HepG2 (cell line): ENCODE data around the gene LDLRAD4. TPM values are rescaled to one million over a fixed set of nuclear protein-coding genes. Genes with fewer than 3 reads are reported as not detected.
A peak's percentile ranks its signal among the peaks of the same experiment; 100 is the strongest.

ENCODE experiments used
- ATAC-seq: fragments of 200-7000 bp; cut with Tn5 transposase; 3 replicates; pipeline ENCODE4 v1.9.1; 2020; ENCODE audit warnings: mild to moderate bottlenecking, moderate library complexity
- BruUV-seq: library from RNA; stranded (reverse); fragments of 400-500 nt; replicated peaks from 2 replicates; lab custom pipeline; 2021; lab: Mats Ljungman, UMichigan
- CTCF ChIA-PET: fragments of 300-600 bp; formaldehyde crosslinking; extraction: SDS; loops from one replicate; lab custom pipeline; 2021; ENCODE audit warnings: low total read pairs, inconsistent platforms, low intra/inter-chr PET ratio; lab: Yijun Ruan, JAX
- POLR2A ChIA-PET: fragments of 350-600 bp; sonication (Branson Sonifier 250); formaldehyde crosslinking; loops from one replicate; lab custom pipeline; 2020; ENCODE audit warnings: antibody characterized with exemption, inconsistent platforms; lab: Yijun Ruan, JAX
- DNase-seq: peaks from one replicate; pipeline ENCODE4 v3.0.0-alpha.2; 2015; ENCODE audit warnings: low spot score
- FAIRE-seq: peaks from 3 replicates; lab custom pipeline; 2011; peaks lifted over from hg19 to GRCh38; lab: Jason Lieb, UNC
- H2AFZ ChIP-seq: one replicate; pipeline ENCODE4 v1.6.1; 2011; ENCODE audit warnings: low read length, inconsistent platforms
- H3K27ac ChIP-seq: fragments of 300-600 bp; 3 replicates; pipeline ENCODE4 v1.8.0; 2011; ENCODE audit warnings: mixed run types, mild to moderate bottlenecking, mixed read lengths, low read length, inconsistent platforms; ENCODE audit not compliant: insufficient read depth; ENCODE audit errors: extremely low read length
- H3K27me3 ChIP-seq, 2 experiments: fragments of 200-600 bp in 1 of 2; 2 replicates in 1 of 2; 3 replicates in 1 of 2; pipeline versions ENCODE4 v1.6.0 to v1.8.0; 2011; ENCODE audit warnings: low read length in 2 of 2, mild to moderate bottlenecking in 2 of 2, moderate library complexity in 2 of 2, inconsistent platforms in 1 of 2; ENCODE audit not compliant: insufficient read depth in 2 of 2, control insufficient read depth in 1 of 2
- H3K36me3 ChIP-seq, 2 experiments: fragments of 200-600 bp in 1 of 2; replicated peaks in 1 of 2; 2 replicates in 1 of 2; 3 replicates in 1 of 2; pipeline versions ENCODE4 v1.5.1 to v1.8.0; 2011; ENCODE audit warnings: low read length in 2 of 2, inconsistent platforms in 1 of 2; ENCODE audit not compliant: insufficient read depth in 2 of 2, control insufficient read depth in 1 of 2
- H3K4me1 ChIP-seq: 2 replicates; pipeline ENCODE4 v1.5.1; 2012; ENCODE audit warnings: low read length, inconsistent platforms; ENCODE audit not compliant: insufficient read depth
- H3K4me2 ChIP-seq: 2 replicates; pipeline ENCODE4 v1.6.0; 2011; ENCODE audit warnings: low read depth, low read length, inconsistent platforms
- H3K4me3 ChIP-seq, 3 experiments: fragments of 200-600 bp in 1 of 3; sonication (generic), shearing (Covaris generic) in 1 of 3; replicated peaks in 1 of 3; 2 replicates each; pipeline ENCODE4 v1.5.1; 2011 to 2016; ENCODE audit warnings: low read length in 3 of 3, inconsistent platforms in 2 of 3, low read depth in 2 of 3, mild to moderate bottlenecking in 2 of 3, control low read depth in 1 of 3, mixed read lengths in 1 of 3; ENCODE audit not compliant: insufficient read depth in 1 of 3
- H3K79me2 ChIP-seq: one replicate; pipeline ENCODE4 v1.6.1; 2011; ENCODE audit warnings: low read length, inconsistent platforms; ENCODE audit not compliant: insufficient read depth
- H3K9ac ChIP-seq: 2 replicates; pipeline ENCODE4 v1.6.0; 2011; ENCODE audit warnings: mild to moderate bottlenecking, low read depth, low read length, inconsistent platforms; ENCODE audit not compliant: insufficient read depth
- H3K9me3 ChIP-seq: 2 replicates; pipeline ENCODE4 v1.5.1; 2012; ENCODE audit warnings: mild to moderate bottlenecking, low read length
- H4K20me1 ChIP-seq: 2 replicates; pipeline ENCODE4 v1.6.0; 2011; ENCODE audit warnings: inconsistent platforms, mild to moderate bottlenecking, low read length, moderate library complexity; ENCODE audit not compliant: insufficient read depth
- NFKB2 ChIP-seq: sonication (generic); formaldehyde crosslinking; IDR thresholded peaks from 2 replicates; pipeline ENCODE4 v1.4.0; 2020; ENCODE audit warnings: missing genetic modification reagents, borderline replicate concordance
- RBM22 ChIP-seq: fragments of 200-400 bp; formaldehyde crosslinking; optimal IDR thresholded peaks from 2 replicates; pipeline ENCODE3; 2017; ENCODE audit warnings: mild to moderate bottlenecking, low read length, moderate library complexity
- SALL2 ChIP-seq: sonication (generic); formaldehyde crosslinking; IDR thresholded peaks from 2 replicates; pipeline ENCODE4 v1.8.1; 2023; ENCODE audit warnings: mild to moderate bottlenecking, missing genetic modification reagents, inconsistent platforms
- TRIM24 ChIP-seq: sonication (generic); formaldehyde crosslinking; IDR thresholded peaks from 2 replicates; pipeline ENCODE4 v1.8.0; 2022; ENCODE audit warnings: mild to moderate bottlenecking, missing genetic modification reagents
- WGBS: methylation state at CpG from one replicate; pipeline ENCODE4 v1.1.6; 2017; ENCODE audit warnings: low lambda C conversion rate; 5-methylcytosine and 5-hydroxymethylcytosine counted together
- in situ Hi-C: cut with HindIII; loops from 2 replicates; pipeline ENCODE4 v1.10.0; 2017; ENCODE audit warnings: low pct_unique_long_range_greater_than_20kb; ENCODE audit not compliant: extremely low pct_ligation_motif_present
- intact Hi-C: fragments of 100-400 bp; cut with micrococcal nuclease; formaldehyde crosslinking; loops from one replicate; pipeline ENCODE4 v1.10.0; 2022; ENCODE audit not compliant: unreplicated experiment
- polyA plus RNA-seq, 8 experiments: library from polyadenylated mRNA; depleted of rRNA in 3 of 8; stranded (reverse) in 7 of 8; unstranded in 1 of 8; fragments of >200 nt; fragmentation: Illumina TruSeq in 4 of 8; extraction: Trizol in 4 of 8; gene quantifications; 2 replicates each; pipeline versions ENCODE4 v1.2.1 to v1.2.3, GENCODE V29; 2011 to 2016; ENCODE audit warnings: low read depth in 4 of 8, missing spikeins in 1 of 8, mixed read lengths in 1 of 8; ENCODE audit not compliant: insufficient read depth in 1 of 8
- total RNA-seq, 5 experiments: library from RNA; depleted of rRNA; stranded (reverse); fragments of >200 nt; fragmentation: Illumina TruSeq; extraction: Trizol; gene quantifications; 2 replicates each; pipeline ENCODE4 v1.2.3, GENCODE V29; 2016; ENCODE audit warnings: low read depth in 1 of 5

LDLRAD4 gene
- total and polyA plus RNA-seq, 2 of the 13 experiments (the other 11 are each of a cell fraction or from before 2014, with no cell fraction given) = 13.6 to 20.9 TPM

DNA sequence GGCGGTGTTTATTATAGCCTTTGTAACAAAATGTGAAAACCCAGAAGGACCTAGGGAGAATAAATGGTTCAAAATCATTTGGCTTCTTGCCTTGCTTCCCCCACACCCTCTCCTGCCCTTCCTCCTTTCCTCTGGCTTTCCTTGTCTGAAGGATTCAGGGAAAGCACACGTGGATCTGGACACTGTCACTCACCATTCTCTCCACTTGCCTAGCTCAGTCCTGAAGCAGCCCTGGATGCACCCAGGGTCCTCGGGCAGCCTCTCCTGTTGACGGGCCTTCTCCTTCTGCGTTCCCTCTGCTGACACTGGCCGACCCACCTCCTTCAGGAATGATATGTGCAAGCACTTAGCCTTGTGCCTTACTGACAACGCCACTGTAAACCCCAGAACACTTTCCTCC is 439.4 kb downstream of the LDLRAD4 start:
- intact Hi-C loops = no loop called here
- peak; percentile 50 for ATAC-seq
- in situ Hi-C loops = loop anchor here (25.0 kb wide), 1 partner anchor 104 kb away; no protein-coding TSS in a partner anchor
- H3K79me2 ChIP-seq = no peaks in the 10 kb centered on the region
- H3K4me3 ChIP-seq = no peak overlapping the region
- no peaks in the 10 kb centered on the region for H3K4me1 ChIP-seq
- TF ChIP-seq RBM22 (peak; percentile 75), SALL2 (CRISPR knock-in tag) (no peak)
- H3K9me3 ChIP-seq = no peaks in the 10 kb centered on the region
- no peaks in the 10 kb centered on the region for H4K20me1 ChIP-seq
- H3K9ac ChIP-seq = no peak overlapping the region
- no peak for DNase-seq
- 63% methylated on average over 7 of the region's 7 CpGs for WGBS
- no TSS peak for BruUV-seq
- no peak overlapping the region for H3K4me2 ChIP-seq
- no peaks in the 10 kb centered on the region for H3K27me3 ChIP-seq
- ChIA-PET CTCF (no interaction called here), POLR2A (no interaction called here)
- no peaks in the 10 kb centered on the region for H3K36me3 ChIP-seq
- FAIRE-seq = no peak
- H3K27ac ChIP-seq = no peak overlapping the region
- H2AFZ ChIP-seq = no peak overlapping the region

DNA sequence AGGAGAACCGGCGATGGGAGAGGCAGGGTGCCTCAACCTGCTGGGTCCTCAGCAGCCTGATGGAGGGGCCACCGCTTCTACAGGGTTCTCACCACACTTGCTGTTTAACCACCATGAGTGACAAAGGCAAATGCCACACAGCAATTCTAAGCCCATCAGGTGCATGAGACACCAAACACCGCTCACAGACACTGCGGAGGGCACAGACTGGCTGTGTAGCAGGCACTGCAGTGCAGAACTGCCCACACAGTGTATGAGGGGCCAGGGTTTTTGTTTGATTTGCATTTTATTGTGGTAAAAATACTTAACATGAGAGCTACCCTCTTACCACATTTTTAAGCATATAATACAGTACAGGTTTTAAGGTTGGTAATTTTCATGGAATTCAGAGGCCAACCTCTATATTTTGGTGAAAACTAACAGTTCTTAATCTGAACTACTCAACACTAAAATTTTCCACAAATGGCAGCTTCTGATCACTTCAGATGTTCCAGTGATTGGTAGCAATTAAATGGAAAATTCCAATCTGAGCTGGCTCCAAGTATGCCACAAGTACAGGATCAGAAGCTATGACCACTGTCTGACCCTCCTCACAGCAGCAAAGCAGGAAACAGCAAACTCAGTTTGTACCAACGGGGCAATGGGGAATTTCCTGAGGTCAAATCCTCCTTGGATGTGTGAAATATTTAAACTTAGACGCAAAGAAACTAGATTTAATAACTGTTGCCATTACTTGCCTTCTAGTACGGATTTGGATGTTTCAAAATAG is 440.1 kb downstream of the LDLRAD4 start:
- CTCF ChIA-PET = no interaction called here
- TF ChIP-seq TRIM24 (CRISPR knock-in tag) (no peak), NFKB2 (0 out of 2 replicates have a peak, but pooled peaks have one; percentile 25)
- intact Hi-C loops = no loop called here
- Histone ChIP-seq H3K9ac (no peak overlapping the region), H3K27ac (no peak overlapping the region), H3K9me3 (no peaks in the 10 kb centered on the region), H4K20me1 (no peaks in the 10 kb centered on the region), H3K36me3 (no peaks in the 10 kb centered on the region), H3K79me2 (no peaks in the 10 kb centered on the region), H3K27me3 (no peaks in the 10 kb centered on the region), H3K4me3 (no peak overlapping the region), H3K4me2 (no peak overlapping the region), H2AFZ (no peak overlapping the region), H3K4me1 (no peaks in the 10 kb centered on the region)
- FAIRE-seq (no peak), DNase-seq (no peak), ATAC-seq (peak; percentile 45)
- WGBS = 88% methylated on average over 8 of the region's 8 CpGs
- in situ Hi-C loops = loop anchor here (25.0 kb wide), 1 partner anchor 104 kb away; no protein-coding TSS in a partner anchor
- no TSS peak for BruUV-seq
- POLR2A ChIA-PET = no interaction called here
